H1 (cell line): ENCODE measurements around the gene DNAJB12. TPM values are rescaled to one million over a fixed set of nuclear protein-coding genes. Genes with fewer than 3 reads are reported as not detected.

ENCODE experiments used
- BRCA1 ChIP-seq: IDR thresholded peaks from 2 replicates; pipeline ENCODE4 v1.6.1; 2012; ENCODE audit warnings: low read depth, low read length, improper control_type of control experiment
- polyA plus RNA-seq, 7 experiments: library from polyadenylated mRNA; depleted of rRNA in 3 of 7; stranded (reverse) in 5 of 7; unstranded in 2 of 7; fragments of >200 nt in 5 of 7; fragments of 200-250 nt in 2 of 7; gene quantifications; 1 replicate in 5 of 7; 2 replicates in 1 of 7; 4 replicates in 1 of 7; pipeline versions ENCODE4 v1.2.1 to v1.2.3, GENCODE V29; 2011 to 2013; ENCODE audit warnings: missing spikeins in 2 of 7, mixed read lengths in 2 of 7
- total RNA-seq: library from RNA; stranded (reverse); fragmentation: NEBNext Ultra II Directional; extraction: Animal tissue kit (Norgen Biotek cat#: 25700); gene quantifications from 2 replicates; pipeline ENCODE4 v1.2.1, GENCODE V29; 2021
- TF ChIP-seq, protein P1 (sequence below): IDR thresholded peaks from 2 replicates; pipeline ENCODE4 v1.6.1; 2011; ENCODE audit warnings: low read length, improper control_type of control experiment

The DNAJB12 gene
- total and polyA plus RNA-seq, 2 of the 8 experiments (the other 6 are each of a cell fraction or from before 2014, with no cell fraction given): 10.8 to 20.5 TPM

DNA sequence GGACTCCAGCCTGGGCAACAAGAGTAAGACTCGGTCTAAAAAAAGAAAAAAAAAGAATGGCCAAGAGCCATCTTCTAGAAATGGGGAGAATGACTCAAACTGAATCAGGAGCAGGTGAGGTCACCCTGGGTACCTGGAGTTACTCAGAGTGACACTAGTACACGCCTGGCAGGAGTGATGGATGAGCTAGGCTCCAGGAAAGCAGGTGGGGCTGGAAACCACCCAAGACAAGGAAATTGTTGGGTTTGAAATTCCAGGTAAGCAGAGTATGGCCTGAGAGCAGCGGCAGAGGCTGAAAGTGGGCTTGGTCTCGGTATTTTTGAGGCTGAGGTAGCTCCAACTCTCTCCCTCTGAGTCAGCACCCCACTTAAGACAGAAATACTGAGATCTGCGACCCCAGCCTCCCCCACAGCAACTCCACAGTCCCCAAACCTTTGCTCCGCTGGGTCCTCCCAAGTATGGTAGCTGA, 62.5 kb downstream of the DNAJB12 start (continued):
- TF ChIP-seq, protein P1, sequence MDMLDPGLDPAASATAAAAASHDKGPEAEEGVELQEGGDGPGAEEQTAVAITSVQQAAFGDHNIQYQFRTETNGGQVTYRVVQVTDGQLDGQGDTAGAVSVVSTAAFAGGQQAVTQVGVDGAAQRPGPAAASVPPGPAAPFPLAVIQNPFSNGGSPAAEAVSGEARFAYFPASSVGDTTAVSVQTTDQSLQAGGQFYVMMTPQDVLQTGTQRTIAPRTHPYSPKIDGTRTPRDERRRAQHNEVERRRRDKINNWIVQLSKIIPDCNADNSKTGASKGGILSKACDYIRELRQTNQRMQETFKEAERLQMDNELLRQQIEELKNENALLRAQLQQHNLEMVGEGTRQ: no peak
- TF ChIP-seq BRCA1: no peak
